Measurements from ENCODE around the gene DMC1. TPM values are rescaled to one million over a fixed set of nuclear protein-coding genes. Genes with fewer than 3 reads are reported as not detected.

DMC1 gene
- total RNA-seq, 1 donor from 2014 or later: 1.5 TPM

DNA sequence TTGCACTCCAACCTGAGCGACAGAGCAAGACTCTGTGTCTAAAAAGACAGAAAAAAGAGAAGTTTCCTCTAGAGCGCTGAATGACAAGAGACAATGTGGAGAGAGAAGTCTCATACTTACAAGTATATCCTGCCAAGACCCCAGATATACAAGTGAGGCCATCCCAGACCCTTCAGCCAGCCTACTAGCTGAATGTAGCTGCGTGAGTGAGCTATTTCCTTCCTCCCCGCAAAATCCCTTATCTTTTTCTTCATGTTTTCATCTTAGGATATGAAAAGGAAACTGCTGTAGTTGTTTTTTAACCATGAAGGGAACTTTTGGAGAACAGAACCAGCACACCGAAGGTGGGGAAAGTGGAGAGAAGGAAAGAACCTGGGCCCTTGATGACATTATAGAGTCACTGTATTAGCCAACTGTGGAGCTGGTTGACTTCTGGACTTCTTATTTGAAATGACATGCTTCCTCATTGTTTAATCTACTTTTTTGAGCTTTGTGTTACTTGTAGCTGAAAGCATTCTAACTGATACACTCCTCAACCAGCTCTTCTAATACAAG is 59.5 kb downstream of the DMC1 start:
- H3K36me3 ChIP-seq (ENCODE audit: control insufficient read depth, insufficient read depth, low read length): no peaks in the 10 kb centered on the region
- DNase-seq (ENCODE audit: low read depth): no peak
- no peak overlapping the region for H3K4me3 ChIP-seq (ENCODE audit: low read depth, low read length)
- TF ChIP-seq, protein P1, sequence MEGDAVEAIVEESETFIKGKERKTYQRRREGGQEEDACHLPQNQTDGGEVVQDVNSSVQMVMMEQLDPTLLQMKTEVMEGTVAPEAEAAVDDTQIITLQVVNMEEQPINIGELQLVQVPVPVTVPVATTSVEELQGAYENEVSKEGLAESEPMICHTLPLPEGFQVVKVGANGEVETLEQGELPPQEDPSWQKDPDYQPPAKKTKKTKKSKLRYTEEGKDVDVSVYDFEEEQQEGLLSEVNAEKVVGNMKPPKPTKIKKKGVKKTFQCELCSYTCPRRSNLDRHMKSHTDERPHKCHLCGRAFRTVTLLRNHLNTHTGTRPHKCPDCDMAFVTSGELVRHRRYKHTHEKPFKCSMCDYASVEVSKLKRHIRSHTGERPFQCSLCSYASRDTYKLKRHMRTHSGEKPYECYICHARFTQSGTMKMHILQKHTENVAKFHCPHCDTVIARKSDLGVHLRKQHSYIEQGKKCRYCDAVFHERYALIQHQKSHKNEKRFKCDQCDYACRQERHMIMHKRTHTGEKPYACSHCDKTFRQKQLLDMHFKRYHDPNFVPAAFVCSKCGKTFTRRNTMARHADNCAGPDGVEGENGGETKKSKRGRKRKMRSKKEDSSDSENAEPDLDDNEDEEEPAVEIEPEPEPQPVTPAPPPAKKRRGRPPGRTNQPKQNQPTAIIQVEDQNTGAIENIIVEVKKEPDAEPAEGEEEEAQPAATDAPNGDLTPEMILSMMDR (IDR thresholded peaks at IDR 0.05; ENCODE audit: insufficient read depth, low read length, poor library complexity, severe bottlenecking): no peak
- no peaks in the 10 kb centered on the region for H3K27me3 ChIP-seq (ENCODE audit: control insufficient read depth, insufficient read depth, low read length)

DNA sequence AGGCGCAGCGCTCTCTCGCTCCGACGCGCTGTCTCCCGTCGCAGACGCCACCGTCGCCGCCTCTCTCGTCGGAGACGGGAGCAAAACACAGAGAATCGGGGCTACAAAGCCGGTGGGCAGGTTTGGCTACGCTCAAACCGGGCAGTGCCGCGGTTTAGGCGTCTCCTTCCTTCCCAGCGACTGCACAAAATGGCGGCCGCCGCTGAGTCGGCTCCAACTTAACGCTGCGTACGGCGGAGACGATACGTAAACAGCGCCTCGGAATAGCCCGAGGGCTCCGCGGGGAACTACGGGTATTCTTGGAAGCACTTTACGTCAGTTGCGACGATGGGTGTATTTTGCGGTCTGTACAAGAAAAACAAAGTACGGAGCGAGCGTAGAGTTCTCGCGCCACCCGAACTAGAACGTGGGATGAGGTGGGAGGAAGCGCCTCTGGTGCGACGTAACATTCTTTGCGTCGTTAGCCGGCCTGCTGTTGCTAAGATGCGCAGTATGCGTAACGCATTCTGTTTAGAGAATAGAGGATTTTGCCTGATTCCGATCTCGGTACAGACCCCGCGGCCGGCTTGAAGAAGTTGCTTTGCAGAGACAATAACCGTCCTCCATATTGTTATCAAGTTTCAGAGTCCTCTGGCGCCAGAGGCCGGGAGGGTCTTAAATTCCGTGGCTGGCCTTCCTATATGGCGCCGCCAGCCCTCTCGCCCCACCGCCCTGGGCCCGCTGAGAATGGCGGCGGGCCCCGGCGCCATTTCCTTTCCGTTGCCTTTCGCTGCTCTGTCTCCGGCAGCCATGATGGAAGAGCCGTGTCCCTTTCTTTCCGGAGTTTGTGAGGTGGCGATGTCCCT is 63.6 kb downstream of the DMC1 start, which contains the start of gene DDX17:
DDX17 (minus strand) TSS at position 194 of the 845 bp plus-strand sequence.
- Histone ChIP-seq H3K4me3 (ENCODE audit: low read depth, low read length) (peak within 1 kb of the TSS; percentile 97), H3K36me3 (ENCODE audit: control insufficient read depth, insufficient read depth, low read length) (no peaks in the 10 kb centered on the region), H3K27me3 (ENCODE audit: control insufficient read depth, insufficient read depth, low read length) (no peaks in the 10 kb centered on the region)
- DNase-seq (ENCODE audit: low read depth): peak; percentile 60
- TF ChIP-seq, protein P1 (IDR thresholded peaks at IDR 0.05; ENCODE audit: insufficient read depth, low read length, poor library complexity, severe bottlenecking): no peak

DNA sequence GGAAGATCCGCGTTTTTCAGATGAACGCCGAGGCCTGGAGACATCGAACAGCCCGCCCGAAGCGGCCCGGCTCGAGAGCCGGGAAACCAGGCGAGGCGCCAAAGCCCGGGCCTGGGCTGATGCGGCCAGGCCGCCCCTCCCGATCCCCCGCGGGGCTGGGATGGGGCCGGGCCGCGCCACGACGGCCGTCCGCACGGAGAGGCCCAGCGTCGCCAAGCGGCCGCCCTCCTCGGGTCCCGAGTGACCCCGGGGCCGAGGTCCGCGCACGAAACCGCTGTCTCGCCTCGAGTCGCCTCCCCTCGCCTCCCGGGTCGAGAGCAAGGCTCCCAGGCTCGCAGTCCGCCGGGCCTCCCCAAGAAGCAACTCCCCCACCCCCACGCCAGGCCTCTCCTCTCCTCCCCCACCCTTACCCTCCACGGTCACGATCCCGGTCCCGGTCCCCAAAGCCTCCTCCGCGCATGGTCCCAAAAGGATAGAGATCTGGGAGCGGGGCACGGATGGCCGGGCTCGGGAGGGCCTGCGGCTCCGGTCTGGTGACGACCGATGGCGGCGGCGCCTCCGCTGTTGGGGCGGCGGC is 64.4 kb downstream of the DMC1 start:
- peak overlapping the region; percentile 97 for H3K4me3 ChIP-seq (ENCODE audit: low read depth, low read length)
- no peaks in the 10 kb centered on the region for H3K36me3 ChIP-seq (ENCODE audit: control insufficient read depth, insufficient read depth, low read length)
- TF ChIP-seq, protein P1 (IDR thresholded peaks at IDR 0.05; ENCODE audit: insufficient read depth, low read length, poor library complexity, severe bottlenecking): no peak
- no peaks in the 10 kb centered on the region for H3K27me3 ChIP-seq (ENCODE audit: control insufficient read depth, insufficient read depth, low read length)
- DNase-seq (ENCODE audit: low read depth): no peak

DNA sequence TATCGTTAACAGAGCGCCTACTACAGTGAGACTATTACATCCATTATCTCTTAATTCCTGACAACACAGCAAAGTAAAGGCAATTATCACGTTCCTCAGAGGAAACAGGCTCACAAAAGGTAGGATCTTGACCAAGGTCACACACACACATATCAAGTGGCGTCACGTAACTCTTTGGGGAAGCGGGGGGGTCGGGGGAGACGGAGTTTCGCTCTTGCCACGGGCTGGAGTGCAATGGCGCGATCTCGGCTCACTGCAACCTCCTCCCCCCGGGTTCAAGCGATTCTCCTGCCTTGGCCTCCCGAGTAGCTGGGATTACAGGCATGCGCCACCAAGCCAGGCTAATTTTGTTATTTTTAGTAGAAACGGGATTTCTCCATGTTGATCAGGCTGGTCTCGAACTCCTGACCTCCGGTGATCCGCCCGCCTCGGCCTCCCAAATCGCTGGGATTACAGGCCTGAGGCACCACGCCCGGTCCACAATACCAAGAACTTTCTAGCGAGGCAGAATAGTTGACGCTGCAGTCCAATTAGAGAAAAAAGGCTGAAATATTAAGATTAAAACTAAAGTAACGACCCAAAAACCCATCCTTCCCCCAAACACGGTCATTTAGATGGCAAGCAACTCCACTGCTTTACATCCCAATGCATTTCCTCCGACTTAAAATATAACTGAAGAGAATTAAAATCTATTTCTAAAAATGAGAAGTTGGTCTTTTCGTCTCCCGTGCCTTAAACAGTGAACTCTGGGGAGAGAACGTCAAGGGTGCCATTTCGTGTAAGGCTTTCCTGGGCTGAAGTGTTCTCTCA is 65.0 kb downstream of the DMC1 start:
- TF ChIP-seq, protein P1 (IDR thresholded peaks at IDR 0.05; ENCODE audit: insufficient read depth, low read length, poor library complexity, severe bottlenecking): no peak
- no peak for DNase-seq (ENCODE audit: low read depth)
- H3K27me3 ChIP-seq (ENCODE audit: control insufficient read depth, insufficient read depth, low read length): no peaks in the 10 kb centered on the region
- peaks cover 2% of the 10 kb centered on the region for H3K36me3 ChIP-seq (ENCODE audit: control insufficient read depth, insufficient read depth, low read length)
- peak overlapping the region; percentile 97 for H3K4me3 ChIP-seq (ENCODE audit: low read depth, low read length)

DNA sequence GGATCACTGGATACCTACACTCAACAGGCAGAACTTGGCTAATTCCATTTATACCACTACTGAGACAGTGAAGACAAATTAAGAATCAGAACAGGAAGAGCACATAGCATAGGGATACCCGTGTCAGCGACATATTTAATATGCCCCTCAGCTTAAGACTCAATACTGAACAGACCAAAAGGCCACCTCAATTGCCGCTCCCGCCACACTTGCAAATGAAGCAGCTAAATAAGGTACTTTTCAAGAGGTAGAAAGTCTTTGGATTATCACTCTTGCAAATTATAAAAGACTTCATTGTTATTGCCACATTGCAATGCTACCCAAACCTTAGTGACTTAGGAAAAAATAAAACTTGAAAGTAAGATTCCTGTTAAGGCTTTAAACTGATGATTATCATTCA is 67.0 kb downstream of the DMC1 start:
- DNase-seq (ENCODE audit: low read depth): no peak
- TF ChIP-seq, protein P1 (IDR thresholded peaks at IDR 0.05; ENCODE audit: insufficient read depth, low read length, poor library complexity, severe bottlenecking): no peak
- no peaks in the 10 kb centered on the region for H3K27me3 ChIP-seq (ENCODE audit: control insufficient read depth, insufficient read depth, low read length)
- peaks cover 2% of the 10 kb centered on the region for H3K36me3 ChIP-seq (ENCODE audit: control insufficient read depth, insufficient read depth, low read length)
- H3K4me3 ChIP-seq (ENCODE audit: low read depth, low read length): peak overlapping the region; percentile 97
